GM19043 (cell line): ENCODE results near the gene SPTBN5.

Experiments
- ATAC-seq: cut with Tn5 transposase; IDR thresholded peaks from one replicate; pipeline ENCODE4 v1.9.1; 2021; ENCODE audit warnings: low read depth; ENCODE audit not compliant: unreplicated experiment

Gene SPTBN5

GRCh38 chr15:41869770-41870688 is 23.8 kb downstream of the SPTBN5 start:
- no peak for ATAC-seq

GRCh38 chr15:41868321-41868720 is 25.5 kb downstream of the SPTBN5 start:
- no peak for ATAC-seq

GRCh38 chr15:41866872-41867579 is 26.8 kb downstream of the SPTBN5 start:
- no peak for ATAC-seq

DNA sequence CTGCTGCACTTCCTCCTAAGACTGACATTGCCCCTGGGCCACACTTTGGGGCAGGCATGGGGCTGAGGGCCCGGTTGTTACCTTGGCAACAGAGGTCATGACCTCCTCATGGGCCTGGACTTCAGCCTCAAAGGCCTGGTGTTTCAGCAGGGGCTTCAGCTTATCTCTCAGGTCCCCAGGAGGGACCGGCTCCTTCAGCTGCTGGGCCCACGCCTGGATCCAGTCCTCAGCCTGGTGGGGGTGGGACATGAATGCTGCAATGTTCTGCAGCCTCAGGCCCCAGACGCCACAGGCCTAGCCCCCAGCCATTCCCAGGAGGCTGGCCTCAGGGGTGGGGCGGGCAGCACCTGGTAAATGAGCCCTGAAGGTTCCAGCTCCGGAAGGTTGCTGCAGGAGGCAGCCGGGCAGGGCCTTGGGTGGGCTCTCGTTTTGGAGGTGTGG is 27.6 kb downstream of the SPTBN5 start:
- ATAC-seq = no peak

DNA sequence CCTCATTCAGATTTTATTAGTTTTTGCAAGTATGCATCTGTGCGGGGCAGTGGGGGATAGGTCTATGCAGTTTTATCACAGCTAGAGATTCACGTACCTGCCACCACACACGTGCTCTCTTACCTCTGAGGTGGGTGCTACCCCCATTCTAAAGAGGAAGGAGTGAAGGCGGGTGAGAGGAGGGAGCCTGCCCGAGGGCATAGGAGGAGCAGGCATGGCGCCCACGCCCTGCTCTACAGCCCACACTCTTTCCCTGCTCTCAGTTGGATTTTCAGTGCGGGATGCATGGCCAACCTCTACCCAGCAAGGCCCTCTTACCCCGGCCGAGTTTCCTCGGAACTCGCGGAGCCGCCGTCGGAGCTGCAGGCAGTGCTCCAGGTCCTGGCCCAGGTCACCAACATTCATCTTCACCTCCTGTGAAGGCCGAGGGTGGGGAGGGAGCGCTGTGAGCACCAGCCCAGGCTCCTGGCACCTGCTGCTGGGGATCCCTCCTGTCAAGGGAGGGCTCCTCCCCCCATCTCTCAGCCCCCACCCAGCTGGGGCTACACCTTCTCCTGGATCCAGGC is 28.3 kb downstream of the SPTBN5 start:
- ATAC-seq = no peak

GRCh38 chr15:41862515-41863116 is 31.2 kb downstream of the SPTBN5 start:
- ATAC-seq = no peak

GRCh38 chr15:41861736-41862356 is 32.0 kb downstream of the SPTBN5 start:
- ATAC-seq = no peak

- no peak for ATAC-seq
Measured at GRCh38 chr15:41860049-41860828, 33.6 kb downstream of the SPTBN5 start.

GRCh38 chr15:41858756-41859155 is 35.1 kb downstream of the SPTBN5 start:
- ATAC-seq = no peak

DNA sequence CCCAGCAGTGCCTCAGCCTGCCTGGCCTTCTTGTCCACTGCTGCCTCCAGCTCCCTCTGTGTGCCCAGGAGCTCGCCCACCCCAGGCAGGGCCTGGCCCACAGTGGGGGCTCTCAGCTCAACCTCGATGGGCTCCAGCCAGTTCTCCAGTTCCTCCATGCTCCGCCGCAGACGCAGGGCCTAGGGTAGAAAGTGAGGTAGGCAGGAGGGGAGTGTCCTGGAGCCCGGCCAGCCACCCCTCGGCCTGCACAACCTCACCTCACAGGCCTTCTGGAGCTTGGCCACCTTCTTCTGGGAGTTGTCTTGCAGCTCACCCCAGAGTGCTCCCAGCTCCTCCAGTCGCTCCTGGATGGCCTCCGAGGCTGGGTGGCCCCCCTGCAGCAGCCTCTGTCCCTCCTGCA is 36.5 kb downstream of the SPTBN5 start:
- no peak for ATAC-seq

DNA sequence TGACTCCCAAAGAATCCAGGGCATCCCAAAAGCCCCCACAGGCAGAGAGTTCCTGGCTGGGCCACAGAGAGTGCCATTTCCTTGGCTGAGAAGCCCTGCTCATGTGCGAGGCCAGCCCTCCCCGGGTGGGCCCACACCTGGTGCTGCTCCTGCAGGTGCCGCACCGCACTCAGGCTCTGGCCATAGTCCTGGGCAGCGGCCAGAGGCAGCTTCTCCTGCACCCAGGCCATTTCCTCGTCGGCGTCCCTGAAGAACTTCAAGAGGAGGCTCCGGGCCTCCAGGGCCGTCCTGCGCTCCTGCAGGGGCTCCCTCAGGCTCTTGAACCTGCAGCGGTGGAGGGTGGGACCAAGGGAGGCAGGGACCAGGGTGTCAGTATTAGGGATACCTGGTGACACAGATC is 37.1 kb downstream of the SPTBN5 start:
- no peak for ATAC-seq

DNA sequence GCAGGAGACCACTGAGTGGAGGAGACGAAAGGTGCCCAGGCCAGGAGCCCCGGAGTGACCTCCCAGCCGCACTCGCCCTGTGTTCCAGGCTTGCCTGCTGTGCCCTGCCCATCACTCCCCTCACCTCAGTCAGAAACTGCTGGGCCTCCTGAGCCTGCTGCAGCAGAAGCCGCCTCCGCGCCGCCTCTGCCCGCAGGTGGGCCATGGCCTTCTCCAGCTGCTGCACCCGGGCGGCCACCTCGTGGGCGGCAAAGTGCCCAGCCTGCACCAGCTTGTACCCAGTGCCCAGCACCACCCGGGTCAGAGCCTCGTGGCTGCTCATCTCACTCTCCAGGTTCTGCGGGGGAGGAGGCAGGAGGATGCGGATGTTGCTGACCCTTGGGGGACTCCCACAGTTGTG is 37.6 kb downstream of the SPTBN5 start:
- ATAC-seq = no peak

- ATAC-seq = no peak
Measured at GRCh38 chr15:41855261-41855961, 38.4 kb downstream of the SPTBN5 start.

DNA sequence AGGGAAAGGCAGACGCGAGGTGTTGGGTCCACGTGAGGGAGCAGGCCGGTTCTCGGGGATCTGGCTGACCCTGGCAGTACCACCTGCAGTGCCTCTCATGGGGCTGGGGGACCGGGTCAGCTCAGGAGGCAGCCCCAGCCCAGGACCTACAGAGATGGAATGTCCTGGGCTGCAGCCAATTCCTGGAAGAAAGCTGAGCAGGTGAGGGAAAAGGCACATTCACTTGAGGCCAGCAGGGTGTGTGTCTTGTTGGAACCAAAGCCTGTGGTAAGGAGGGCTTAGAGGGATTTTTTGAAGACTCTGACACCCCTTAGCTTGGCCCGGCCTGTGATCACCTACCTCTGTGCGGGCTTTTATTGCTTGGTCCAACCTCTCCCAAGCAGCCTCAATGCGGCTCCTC is 39.4 kb downstream of the SPTBN5 start:
- no peak for ATAC-seq

- ATAC-seq = no peak
Measured at GRCh38 chr15:41853831-41854230, 40.0 kb downstream of the SPTBN5 start.

DNA sequence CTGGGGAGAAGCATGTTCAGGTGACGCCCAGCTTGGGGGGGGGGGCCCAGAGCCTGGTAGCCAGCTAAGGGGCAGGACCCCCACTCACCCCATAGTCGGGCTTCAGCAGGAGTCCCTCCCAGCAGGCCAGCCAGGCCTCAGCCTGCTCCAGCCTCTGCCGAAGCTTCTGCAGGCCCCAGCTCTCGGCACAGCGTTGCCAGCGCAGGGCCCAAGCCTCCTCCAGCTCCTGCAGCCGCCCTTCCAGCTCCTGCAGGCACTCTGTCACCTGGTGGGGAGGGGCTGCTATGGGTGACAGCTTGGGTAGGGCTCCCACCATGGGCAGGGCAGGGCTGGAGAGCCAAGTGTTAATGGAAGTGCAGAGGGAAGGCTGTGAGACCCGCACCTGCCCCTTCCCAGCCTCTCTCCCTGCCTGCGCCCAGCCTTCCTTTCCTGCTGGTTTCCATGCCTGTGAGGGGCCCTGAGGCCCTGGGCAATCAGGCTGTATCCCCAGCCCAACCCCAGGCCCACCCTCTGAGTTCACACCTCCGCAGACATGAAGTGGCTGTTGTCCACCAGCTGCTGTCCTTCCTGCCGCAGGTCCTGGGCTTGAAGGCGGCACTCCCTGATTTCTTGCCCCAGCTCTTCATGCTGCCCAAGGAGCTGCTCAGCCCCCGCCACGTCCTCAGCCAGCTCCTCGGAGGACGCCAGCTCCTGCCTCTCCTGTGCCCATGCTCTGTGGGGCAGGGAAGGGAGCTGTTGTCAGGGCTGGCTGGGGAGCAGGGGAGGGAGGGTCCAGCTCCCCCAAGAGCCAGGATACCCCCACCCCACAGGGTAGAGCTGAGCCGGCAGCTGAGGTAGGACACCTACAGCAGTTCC is 40.9 kb downstream of the SPTBN5 start:
- no peak for ATAC-seq

GRCh38 chr15:41851755-41852370 is 42.0 kb downstream of the SPTBN5 start:
- ATAC-seq = no peak

DNA sequence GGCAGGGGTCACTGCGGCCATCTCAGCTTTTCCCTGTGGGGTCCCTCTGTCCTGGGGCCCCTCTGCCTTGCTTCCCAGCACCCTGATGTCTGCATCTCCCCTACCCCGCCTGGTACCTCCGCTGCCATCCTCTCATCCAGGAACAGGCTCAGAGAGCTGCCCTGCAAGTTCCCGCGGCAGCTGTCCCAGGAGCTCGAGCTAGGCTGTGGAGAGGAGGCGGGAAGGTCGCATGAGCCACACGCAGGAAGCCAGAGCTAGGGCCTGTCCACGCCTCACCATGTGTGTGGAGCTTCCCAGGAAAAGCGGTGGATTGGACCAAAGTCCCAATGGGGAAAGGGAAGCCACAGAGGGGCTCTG is 42.7 kb downstream of the SPTBN5 start:
- no peak for ATAC-seq
